Endothelial cell of umbilical vein (primary cell): ENCODE data around the gene ASS1. TPM values are rescaled to one million over a fixed set of nuclear protein-coding genes. Genes with fewer than 3 reads are reported as not detected.

Experiments
- BruUV-seq: library from RNA; stranded (reverse); fragments of 400-500 nt; replicated peaks from 2 replicates; lab custom pipeline; 2021; lab: Mats Ljungman, UMichigan
- CTCF ChIA-PET: fragments of 300-600, 350-600 bp; sonication (Branson Sonifier 250); formaldehyde crosslinking; loops from one replicate; lab custom pipeline; 2021; ENCODE audit warnings: antibody characterized with exemption, inconsistent platforms; lab: Charles Lee
- POLR2A ChIA-PET: fragments of 300-600, 350-600 bp; sonication (Branson Sonifier 250); formaldehyde crosslinking; loops from one replicate; lab custom pipeline; 2021; ENCODE audit warnings: antibody characterized with exemption, inconsistent platforms; lab: Charles Lee
- DNase-seq: peaks from one replicate; pipeline ENCODE4 v3.0.0-alpha.2; 2011; ENCODE audit warnings: low read depth, low spot score
- FAIRE-seq: peaks from 2 replicates; lab custom pipeline; 2011; peaks lifted over from hg19 to GRCh38; lab: Jason Lieb, UNC
- H2AFZ ChIP-seq: 2 replicates; pipeline ENCODE4 v1.6.0; 2012; ENCODE audit warnings: low read depth, low read length, control low read depth, inconsistent platforms
- H3K27ac ChIP-seq: 2 replicates; pipeline ENCODE4 v1.5.1; 2011; ENCODE audit warnings: low read depth, mild to moderate bottlenecking, control low read depth, low read length, moderate library complexity; ENCODE audit not compliant: insufficient read depth
- H3K27me3 ChIP-seq, 2 experiments: 2 replicates each; pipeline versions ENCODE4 v1.6.0 to v1.6.1; 2011; ENCODE audit warnings: low read length in 2 of 2, mixed read lengths in 1 of 2; ENCODE audit not compliant: control insufficient read depth in 2 of 2, insufficient read depth in 2 of 2
- H3K36me3 ChIP-seq, 2 experiments: 2 replicates in 1 of 2; 3 replicates in 1 of 2; pipeline ENCODE4 v1.5.1; 2011; ENCODE audit warnings: low read length in 2 of 2, mild to moderate bottlenecking in 1 of 2, moderate library complexity in 1 of 2; ENCODE audit not compliant: control insufficient read depth in 2 of 2, insufficient read depth in 2 of 2; ENCODE audit errors: extremely low read depth in 1 of 2
- H3K4me1 ChIP-seq: 3 replicates; pipeline ENCODE4 v1.5.1; 2011; ENCODE audit warnings: mild to moderate bottlenecking, low read length; ENCODE audit not compliant: control insufficient read depth, insufficient read depth; ENCODE audit errors: extremely low read depth
- H3K4me2 ChIP-seq: 2 replicates; pipeline ENCODE4 v1.6.1; 2011; ENCODE audit warnings: low read length, control low read depth, mixed read lengths; ENCODE audit not compliant: insufficient read depth
- H3K4me3 ChIP-seq, 3 experiments: fragments of 200-600 bp in 1 of 3; sonication (generic), shearing (Covaris generic) in 1 of 3; replicated peaks in 1 of 3; 2 replicates each; pipeline ENCODE4 v1.5.1; 2011 to 2016; ENCODE audit warnings: control low read depth in 3 of 3, low read length in 3 of 3, mild to moderate bottlenecking in 2 of 3, inconsistent platforms in 1 of 3, low read depth in 1 of 3, moderate library complexity in 1 of 3; ENCODE audit not compliant: insufficient read depth in 1 of 3
- H3K79me2 ChIP-seq: 2 replicates; pipeline ENCODE4 v1.6.0; 2012; ENCODE audit warnings: low read length, inconsistent platforms; ENCODE audit not compliant: control insufficient read depth, insufficient read depth
- H3K9ac ChIP-seq: replicated peaks from 2 replicates; pipeline ENCODE3; 2011; ENCODE audit warnings: low read length, control low read depth; ENCODE audit not compliant: insufficient read depth; ENCODE audit errors: extremely low read depth
- H3K9me1 ChIP-seq: replicated peaks from 3 replicates; pipeline ENCODE4 v1.6.0; 2011; ENCODE audit warnings: mild to moderate bottlenecking, low read length; ENCODE audit not compliant: control insufficient read depth, insufficient read depth; ENCODE audit errors: extremely low read depth
- H3K9me3 ChIP-seq: replicated peaks from 2 replicates; pipeline ENCODE4 v1.5.1; 2012; ENCODE audit warnings: low read length, inconsistent platforms; ENCODE audit not compliant: control insufficient read depth, insufficient read depth
- H4K20me1 ChIP-seq: replicated peaks from 2 replicates; pipeline ENCODE3; 2011; ENCODE audit warnings: mild to moderate bottlenecking, low read length; ENCODE audit not compliant: control insufficient read depth, insufficient read depth; ENCODE audit errors: extremely low read depth
- EZH2 ChIP-seq: IDR thresholded peaks from 2 replicates; pipeline ENCODE4 v1.6.1; 2012; ENCODE audit warnings: borderline replicate concordance, low read depth, mild to moderate bottlenecking, moderate library complexity, low read length, inconsistent platforms; ENCODE audit not compliant: severe bottlenecking
- FOS ChIP-seq: IDR thresholded peaks from 2 replicates; pipeline ENCODE4 v1.6.1; 2011; ENCODE audit warnings: mild to moderate bottlenecking, low read length, moderate library complexity, borderline replicate concordance; ENCODE audit not compliant: insufficient read depth
- GATA2 ChIP-seq: IDR thresholded peaks from 2 replicates; pipeline ENCODE4 v1.7.0; 2011; ENCODE audit warnings: low read depth, mild to moderate bottlenecking, moderate library complexity, mixed read lengths, low read length; ENCODE audit not compliant: insufficient read length, insufficient read depth
- JUN ChIP-seq: IDR thresholded peaks from 2 replicates; pipeline ENCODE4 v1.6.1; 2011; ENCODE audit warnings: borderline replicate concordance, low read depth; ENCODE audit not compliant: insufficient read length, insufficient read depth
- MYC ChIP-seq: IDR thresholded peaks from one replicate; pipeline ENCODE4 v1.6.1; 2011; ENCODE audit warnings: mild to moderate bottlenecking, low read depth, low read length
- POLR2A ChIP-seq: IDR thresholded peaks from 2 replicates; pipeline ENCODE4 v1.6.1; 2012; ENCODE audit warnings: low read depth, mild to moderate bottlenecking, control low read depth, low read length
- POLR2AphosphoS5 ChIP-seq: IDR thresholded peaks from 2 replicates; pipeline ENCODE4 v1.6.1; 2012; ENCODE audit warnings: low read depth, mild to moderate bottlenecking, control low read depth, low read length, moderate library complexity; ENCODE audit not compliant: insufficient read depth
- dilution Hi-C: fragments of 300-500 bp; cut with MboI; formaldehyde crosslinking; loops from one replicate; pipeline ENCODE4 v1.15.0; 2019; ENCODE audit warnings: low sequenced_read_pairs; ENCODE audit not compliant: extremely low pct_ligation_motif_present
- intact Hi-C: fragments of 100-400 bp; cut with micrococcal nuclease; formaldehyde crosslinking; loops from one replicate; pipeline ENCODE4 v1.10.0; 2022
- polyA plus RNA-seq, 4 experiments: library from polyadenylated mRNA; depleted of rRNA in 3 of 4; stranded (reverse) in 3 of 4; unstranded in 1 of 4; fragments of >200 nt; gene quantifications; 2 replicates each; pipeline versions ENCODE4 v1.2.1 to v1.2.3, GENCODE V29; 2011 to 2012; ENCODE audit warnings: missing spikeins in 1 of 4
- total RNA-seq: library from RNA; stranded (reverse); gene quantifications from 2 replicates; pipeline ENCODE4 v1.2.3, GENCODE V29; 2021
- TF ChIP-seq, protein P1 (sequence below), 2 donors: IDR thresholded peaks; 1 replicate in 1 of 2; 2 replicates in 1 of 2; pipeline ENCODE4 v1.5.1; 2011; ENCODE audit warnings: low read length in 2 of 2, mild to moderate bottlenecking in 2 of 2, moderate library complexity in 2 of 2, control low read depth in 1 of 2, inconsistent platforms in 1 of 2, low read depth in 1 of 2; ENCODE audit not compliant: insufficient read depth in 1 of 2; ENCODE audit errors: extremely low read depth in 1 of 2
- TF ChIP-seq, protein P2 (sequence below): IDR thresholded peaks from 2 replicates; pipeline ENCODE4 v1.6.1; 2011; ENCODE audit not compliant: insufficient read depth, insufficient read length

ASS1 gene
- total and polyA plus RNA-seq, 2 donors (not counting 3 experiments of a cell fraction or from before 2014, with no cell fraction given), result 3.6 to 12.4 TPM

DNA sequence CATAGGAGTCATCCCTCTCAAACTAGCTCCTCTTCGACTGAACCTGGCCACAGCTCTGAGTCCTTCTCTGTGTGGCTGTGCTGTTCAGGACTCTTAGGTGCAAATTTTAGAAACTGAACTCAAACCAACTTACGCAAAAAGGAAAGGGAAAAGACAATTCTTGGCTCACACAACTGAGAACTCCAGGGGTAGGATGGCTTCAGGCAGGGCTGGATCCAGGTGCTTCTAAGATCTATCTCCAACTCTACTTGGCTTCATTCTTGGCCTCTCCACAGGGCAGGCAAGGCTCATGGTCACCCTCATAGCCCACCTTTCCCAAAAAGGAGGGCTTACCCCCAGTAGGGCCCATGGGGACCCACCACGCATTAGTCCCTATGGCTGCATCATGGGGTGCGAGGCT is 8.1 kb downstream of the ASS1 start:
- Histone ChIP-seq H3K4me2 (no peak overlapping the region), H3K36me3 (no peaks in the 10 kb centered on the region), H3K9me1 (no peaks in the 10 kb centered on the region), H3K79me2 (no peaks in the 10 kb centered on the region), H3K9ac (no peak overlapping the region), H3K27ac (no peak overlapping the region), H2AFZ (no peak overlapping the region), H3K9me3 (no peaks in the 10 kb centered on the region), H3K4me3 (no peak overlapping the region), H4K20me1 (no peaks in the 10 kb centered on the region), H3K4me1 (peaks cover 30% of the 10 kb centered on the region), H3K27me3 (peaks cover 0 to 2% of the 10 kb centered on the region in 2 experiments)
- DNase-seq (no peak), FAIRE-seq (no peak)
- TF ChIP-seq GATA2 (no peak), JUN (no peak), FOS (no peak), EZH2 (no peak), POLR2A (no peak), MYC (no peak), POLR2AphosphoS5 (no peak)
- TF ChIP-seq, protein P1, sequence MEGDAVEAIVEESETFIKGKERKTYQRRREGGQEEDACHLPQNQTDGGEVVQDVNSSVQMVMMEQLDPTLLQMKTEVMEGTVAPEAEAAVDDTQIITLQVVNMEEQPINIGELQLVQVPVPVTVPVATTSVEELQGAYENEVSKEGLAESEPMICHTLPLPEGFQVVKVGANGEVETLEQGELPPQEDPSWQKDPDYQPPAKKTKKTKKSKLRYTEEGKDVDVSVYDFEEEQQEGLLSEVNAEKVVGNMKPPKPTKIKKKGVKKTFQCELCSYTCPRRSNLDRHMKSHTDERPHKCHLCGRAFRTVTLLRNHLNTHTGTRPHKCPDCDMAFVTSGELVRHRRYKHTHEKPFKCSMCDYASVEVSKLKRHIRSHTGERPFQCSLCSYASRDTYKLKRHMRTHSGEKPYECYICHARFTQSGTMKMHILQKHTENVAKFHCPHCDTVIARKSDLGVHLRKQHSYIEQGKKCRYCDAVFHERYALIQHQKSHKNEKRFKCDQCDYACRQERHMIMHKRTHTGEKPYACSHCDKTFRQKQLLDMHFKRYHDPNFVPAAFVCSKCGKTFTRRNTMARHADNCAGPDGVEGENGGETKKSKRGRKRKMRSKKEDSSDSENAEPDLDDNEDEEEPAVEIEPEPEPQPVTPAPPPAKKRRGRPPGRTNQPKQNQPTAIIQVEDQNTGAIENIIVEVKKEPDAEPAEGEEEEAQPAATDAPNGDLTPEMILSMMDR (IDR thresholded peaks at IDR 0.05; ENCODE audit: extremely low read depth in 1 of 2, insufficient read depth in 1 of 2, low read depth in 1 of 2, low read length in 2 of 2), result no peak
- TF ChIP-seq, protein P2, sequence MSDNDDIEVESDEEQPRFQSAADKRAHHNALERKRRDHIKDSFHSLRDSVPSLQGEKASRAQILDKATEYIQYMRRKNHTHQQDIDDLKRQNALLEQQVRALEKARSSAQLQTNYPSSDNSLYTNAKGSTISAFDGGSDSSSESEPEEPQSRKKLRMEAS, result no peak
- BruUV-seq, result no TSS peak
- ChIA-PET CTCF (interaction anchor here (0.6 to 2.1 kb wide), 6 partner anchors 10 to 728 kb away, joined by 4 to 13 read pairs (median 5); no protein-coding TSS in a partner anchor), POLR2A (no interaction called here)
- intact Hi-C loops, result loop anchor here (1.0 to 5.0 kb wide), 2 partner anchors 26 to 394 kb away; no protein-coding TSS in a partner anchor
- dilution Hi-C loops, result no loop called here
